K562 (cell line): ENCODE measurements around the gene FILIP1. TPM values are rescaled to one million over a fixed set of nuclear protein-coding genes. Genes with fewer than 3 reads are reported as not detected.

Experiments used
- ATAC-seq: fragments of 200-7000 bp; cut with Tn5 transposase; 3 replicates; pipeline ENCODE4 v1.9.1; 2020; ENCODE audit warnings: moderate library complexity
- BruUV-seq: library from RNA; stranded (reverse); fragments of 400-500 nt; replicated peaks from 2 replicates; lab custom pipeline; 2021; lab: Mats Ljungman, UMichigan
- CTCF ChIA-PET: fragments of 300-600 bp; formaldehyde crosslinking; extraction: SDS; loops from one replicate; lab custom pipeline; 2021; ENCODE audit warnings: low intra/inter-chr PET ratio; lab: Yijun Ruan, JAX
- POLR2A ChIA-PET: fragments of 300-600, 350-650 bp; sonication (Branson Sonifier 250); formaldehyde crosslinking; extraction: SDS; loops from one replicate; lab custom pipeline; 2021; ENCODE audit warnings: antibody characterized with exemption, inconsistent platforms; lab: Yijun Ruan, JAX
- DNase-seq, 4 experiments: peaks; one replicate each; pipeline versions ENCODE4 v3.0.0 to v3.0.0-alpha.2; 2011 to 2018; ENCODE audit warnings: low spot score in 3 of 4, mixed read lengths in 3 of 4; ENCODE audit errors: extremely low read depth in 1 of 4
- FAIRE-seq: peaks from 2 replicates; lab custom pipeline; 2011; peaks lifted over from hg19 to GRCh38; lab: Jason Lieb, UNC
- H2AFZ ChIP-seq: 2 replicates; pipeline ENCODE4 v1.6.0; 2011; ENCODE audit warnings: low read depth, low read length, control low read depth, inconsistent platforms
- H3K27ac ChIP-seq: fragments of 200-600 bp; 3 replicates; pipeline ENCODE4 v1.8.0; 2011; ENCODE audit warnings: low read depth, mild to moderate bottlenecking, control low read depth, inconsistent platforms, low read length, moderate library complexity, mixed read lengths; ENCODE audit errors: extremely low read depth
- H3K27me3 ChIP-seq, 2 experiments: fragments of 300-600 bp in 1 of 2; 2 replicates in 1 of 2; 3 replicates in 1 of 2; pipeline versions ENCODE4 v1.6.0 to v1.8.0; 2011; ENCODE audit warnings: inconsistent platforms in 2 of 2, low read length in 2 of 2, mild to moderate bottlenecking in 1 of 2, mixed read lengths in 1 of 2, moderate library complexity in 1 of 2; ENCODE audit not compliant: control insufficient read depth in 2 of 2, insufficient read depth in 2 of 2
- H3K36me3 ChIP-seq: fragments of 300-600 bp; 3 replicates; pipeline ENCODE4 v1.8.0; 2011; ENCODE audit warnings: mild to moderate bottlenecking, low read length, inconsistent platforms; ENCODE audit not compliant: control insufficient read depth, insufficient read depth
- H3K4me1 ChIP-seq, 2 experiments: fragments of 200-600 bp in 1 of 2; replicated peaks in 1 of 2; 2 replicates in 1 of 2; 3 replicates in 1 of 2; pipeline versions ENCODE4 v1.5.1 to v1.8.0; 2011; ENCODE audit warnings: inconsistent platforms in 2 of 2, low read length in 2 of 2, mild to moderate bottlenecking in 1 of 2, mixed read lengths in 1 of 2, moderate library complexity in 1 of 2; ENCODE audit not compliant: control insufficient read depth in 2 of 2, insufficient read depth in 2 of 2
- H3K4me2 ChIP-seq: 2 replicates; pipeline ENCODE4 v1.6.1; 2011; ENCODE audit warnings: low read length, control low read depth, inconsistent platforms, mixed read lengths; ENCODE audit not compliant: insufficient read depth
- H3K4me3 ChIP-seq: fragments of 200-600 bp; sonication (generic), shearing (Covaris generic); 2 replicates; pipeline ENCODE4 v1.5.1; 2016; ENCODE audit warnings: control low read depth, inconsistent platforms
- H3K79me2 ChIP-seq: fragments of 200-600 bp; 3 replicates; pipeline ENCODE4 v1.8.0; 2011; ENCODE audit warnings: low read length, inconsistent platforms; ENCODE audit not compliant: control insufficient read depth, insufficient read depth
- H3K9ac ChIP-seq, 2 experiments: 2 replicates each; pipeline versions ENCODE4 v1.6.0 to v1.6.1; 2011; ENCODE audit warnings: low read depth in 2 of 2, low read length in 2 of 2, control low read depth in 1 of 2, inconsistent platforms in 1 of 2, mild to moderate bottlenecking in 1 of 2, mixed read lengths in 1 of 2; ENCODE audit not compliant: insufficient read depth in 1 of 2
- H3K9me1 ChIP-seq: one replicate; pipeline ENCODE4 v1.6.0; 2011; ENCODE audit warnings: inconsistent platforms, mild to moderate bottlenecking, low read length, moderate library complexity; ENCODE audit not compliant: control insufficient read depth, insufficient read depth
- H3K9me3 ChIP-seq: replicated peaks from 2 replicates; pipeline ENCODE4 v1.5.1; 2011; ENCODE audit warnings: low read depth, low read length, inconsistent platforms; ENCODE audit not compliant: control insufficient read depth, insufficient read depth
- H4K20me1 ChIP-seq: replicated peaks from 2 replicates; pipeline ENCODE4 v1.6.1; 2011; ENCODE audit warnings: low read length, inconsistent platforms, mixed read lengths; ENCODE audit not compliant: control insufficient read depth, insufficient read depth
- CHAMP1 ChIP-seq: fragments of 450-650 bp; IDR thresholded peaks from 2 replicates; pipeline ENCODE4 v1.6.1; 2016; ENCODE audit warnings: mild to moderate bottlenecking
- EP400 ChIP-seq: fragments of 450-650 bp; IDR thresholded peaks from 2 replicates; pipeline ENCODE4 v1.6.1; 2017; ENCODE audit warnings: antibody characterized with exemption, mild to moderate bottlenecking, moderate library complexity
- FOXA3 ChIP-seq, 2 experiments: fragments of 450-650 bp in 1 of 2; sonication (generic) in 1 of 2; formaldehyde crosslinking; IDR thresholded peaks in 1 of 2; conservative IDR thresholded peaks in 1 of 2; 2 replicates each; pipeline versions ENCODE4 v1.4.0 to v1.8.0; 2020 to 2022; ENCODE audit warnings: mild to moderate bottlenecking in 2 of 2, missing genetic modification reagents in 1 of 2
- ZC3H11A ChIP-seq: IDR thresholded peaks from 2 replicates; pipeline ENCODE4 v1.6.1; 2012; ENCODE audit warnings: low read depth, low read length, improper control_type of control experiment
- ZFP1 ChIP-seq: fragments of 450-650 bp; formaldehyde crosslinking; IDR thresholded peaks from 2 replicates; pipeline ENCODE4 v1.4.0; 2020; ENCODE audit warnings: mild to moderate bottlenecking, mixed read lengths
- ZFP91 ChIP-seq: sonication (generic); formaldehyde crosslinking; IDR thresholded peaks from 2 replicates; pipeline ENCODE4 v1.8.0; 2022; ENCODE audit warnings: mild to moderate bottlenecking, missing genetic modification reagents
- WGBS: fragments of 100-300 bp; shearing (Covaris generic); methylation state at CpG from one replicate; pipeline ENCODE4 v1.1.6; 2016; ENCODE audit warnings: low coverage, mixed read lengths; ENCODE audit not compliant: insufficient coverage; ENCODE audit errors: missing lambda C conversion rate; 5-methylcytosine and 5-hydroxymethylcytosine counted together
- in situ Hi-C: fragments of 300-500 bp; cut with MboI; formaldehyde crosslinking; loops from 4 replicates; pipeline ENCODE4 v1.15.0; 2018; ENCODE audit warnings: inconsistent platforms, mixed read lengths
- intact Hi-C: fragments of 100-400 bp; cut with micrococcal nuclease; formaldehyde crosslinking; loops from 2 replicates; pipeline ENCODE4 v1.14.2; 2022
- polyA plus RNA-seq, 8 experiments: library from polyadenylated mRNA; depleted of rRNA in 4 of 8; stranded (reverse) in 5 of 8; unstranded in 3 of 8; fragments of >200 nt; fragmentation: Nextera tagmentation in 2 of 8; fragmentation: Illumina TruSeq in 1 of 8; extraction: Ambion mirVana in 2 of 8; extraction: Trizol in 1 of 8; gene quantifications; 2 replicates each; pipeline versions ENCODE4 v1.2.1 to v1.2.3, GENCODE V29; 2011 to 2014; ENCODE audit warnings: inconsistent platforms in 1 of 8, missing spikeins in 1 of 8
- total RNA-seq, 7 experiments: library from RNA; depleted of rRNA in 6 of 7; stranded (reverse); fragments of >200 nt in 6 of 7; fragmentation: Illumina TruSeq in 2 of 7; extraction: Trizol in 2 of 7; gene quantifications; 2 replicates each; pipeline versions ENCODE4 v1.2.1 to v1.2.3, GENCODE V29; 2011 to 2021; ENCODE audit warnings: low replicate concordance in 1 of 7

FILIP1 gene
- total and polyA plus RNA-seq, 9 of the 15 experiments (the other 6 are each of a cell fraction or from before 2014, with no cell fraction given), result 0.03 to 0.25 (median 0.10) TPM; not detected in 1

- Histone ChIP-seq H3K9ac (no peak overlapping the region), H3K4me2 (no peak overlapping the region), H3K9me3 (no peaks in the 10 kb centered on the region), H3K79me2 (no peaks in the 10 kb centered on the region), H3K9me1 (no peaks in the 10 kb centered on the region), H3K27me3 (no peaks in the 10 kb centered on the region), H4K20me1 (no peaks in the 10 kb centered on the region), H3K36me3 (no peaks in the 10 kb centered on the region), H2AFZ (no peak overlapping the region), H3K4me1 (no peaks in the 10 kb centered on the region), H3K4me3 (no peak overlapping the region), H3K27ac (no peak overlapping the region)
- in situ Hi-C loops, result no loop called here
- ChIA-PET POLR2A (no interaction called here), CTCF (no interaction called here)
- FAIRE-seq, result no peak
- intact Hi-C loops, result no loop called here
- no peak for TF ChIP-seq FOXA3 (CRISPR knock-in tag; conservative IDR thresholded peaks at IDR 0.05 in 1 of 2, IDR thresholded peaks at IDR 0.05 in 1 of 2)
- TF ChIP-seq EP400, result no peak
- no peak for TF ChIP-seq ZFP1 (CRISPR knock-in tag)
- no TSS peak for BruUV-seq
- ATAC-seq, result no peak
- 4% methylated on average over 2 of the region's 2 CpGs for WGBS
- DNase-seq, result no peak
Observed at GRCh38 chr6:75429061-75429703, 64.4 kb downstream of the FILIP1 start.

GRCh38 chr6:75428204-75428603 is 65.4 kb downstream of the FILIP1 start:
- no peak overlapping the region for H2AFZ ChIP-seq
- ATAC-seq, result no peak
- ChIA-PET POLR2A (no interaction called here), CTCF (no interaction called here)
- no peak for DNase-seq
- H3K9ac ChIP-seq, result no peak overlapping the region
- TF ChIP-seq CHAMP1 (no peak), ZFP91 (CRISPR knock-in tag) (no peak), ZC3H11A (no peak)
- H3K4me1 ChIP-seq, result no peaks in the 10 kb centered on the region
- H3K9me3 ChIP-seq, result no peaks in the 10 kb centered on the region
- H3K27me3 ChIP-seq, result no peaks in the 10 kb centered on the region
- no peak overlapping the region for H3K4me3 ChIP-seq
- no peaks in the 10 kb centered on the region for H4K20me1 ChIP-seq
- no peak overlapping the region for H3K27ac ChIP-seq
- H3K79me2 ChIP-seq, result no peaks in the 10 kb centered on the region
- BruUV-seq, result no TSS peak
- intact Hi-C loops (no loop called here), in situ Hi-C loops (no loop called here)
- FAIRE-seq, result no peak
- H3K9me1 ChIP-seq, result no peaks in the 10 kb centered on the region
- WGBS, result 0% methylated on average over 1 of the region's 1 CpG
- H3K36me3 ChIP-seq, result no peaks in the 10 kb centered on the region
- no peak overlapping the region for H3K4me2 ChIP-seq
